GM19043 (cell line): ENCODE measurements around the gene TNFRSF21.
"Not testable (repeated sequence)": the region's sequence is repeated elsewhere in the genome, so short reads cannot be mapped to it uniquely, and the experiment has no call there.

Source experiments
- ATAC-seq: cut with Tn5 transposase; IDR thresholded peaks from one replicate; pipeline ENCODE4 v1.9.1; 2021; ENCODE audit warnings: low read depth; ENCODE audit not compliant: unreplicated experiment

Gene TNFRSF21

GRCh38 chr6:47323887-47324286 is 14.2 kb upstream of the TNFRSF21 start:
- ATAC-seq: no peak

- ATAC-seq: no peak
Measured at GRCh38 chr6:47323321-47323720, 13.6 kb upstream of the TNFRSF21 start.

GRCh38 chr6:47321577-47321976 is 11.9 kb upstream of the TNFRSF21 start:
- no peak for ATAC-seq

- no peak for ATAC-seq
Measured at GRCh38 chr6:47319867-47320266, 10.2 kb upstream of the TNFRSF21 start.

GRCh38 chr6:47319382-47319781 is 9.7 kb upstream of the TNFRSF21 start:
- ATAC-seq: no peak

- ATAC-seq: no peak
Measured at GRCh38 chr6:47318236-47318989, 8.7 kb upstream of the TNFRSF21 start.

GRCh38 chr6:47315181-47315580 is 5.5 kb upstream of the TNFRSF21 start:
- not testable (repeated sequence) for ATAC-seq

- peak; percentile 5 for ATAC-seq
Measured at GRCh38 chr6:47310131-47310480, 401 bp upstream of the TNFRSF21 start.

- peak; percentile 11 for ATAC-seq
Measured at GRCh38 chr6:47308552-47309290, 984 bp downstream of the TNFRSF21 start.

- no peak for ATAC-seq
Measured at GRCh38 chr6:47308198-47308517, 1.5 kb downstream of the TNFRSF21 start.

GRCh38 chr6:47307362-47308197 is 2.1 kb downstream of the TNFRSF21 start:
- ATAC-seq: no peak

- ATAC-seq: no peak
Measured at GRCh38 chr6:47306887-47307286, 2.8 kb downstream of the TNFRSF21 start.

- no peak for ATAC-seq
Measured at GRCh38 chr6:47303861-47304260, 5.8 kb downstream of the TNFRSF21 start.

GRCh38 chr6:47303342-47303741 is 6.4 kb downstream of the TNFRSF21 start:
- no peak for ATAC-seq

- peak; percentile 71 for ATAC-seq
Measured at GRCh38 chr6:47302043-47302442, 7.7 kb downstream of the TNFRSF21 start.

GRCh38 chr6:47301441-47301840 is 8.3 kb downstream of the TNFRSF21 start:
- no peak for ATAC-seq

- ATAC-seq: no peak
Measured at GRCh38 chr6:47300417-47300816, 9.3 kb downstream of the TNFRSF21 start.

- ATAC-seq: no peak
Measured at GRCh38 chr6:47299965-47300364, 9.7 kb downstream of the TNFRSF21 start.

- ATAC-seq: no peak
Measured at GRCh38 chr6:47298475-47298874, 11.2 kb downstream of the TNFRSF21 start.

- ATAC-seq: no peak
Measured at GRCh38 chr6:47294990-47295389, 14.7 kb downstream of the TNFRSF21 start.

GRCh38 chr6:47292944-47293343 is 16.8 kb downstream of the TNFRSF21 start:
- no peak for ATAC-seq
